Astrocyte of the cerebellum (primary cell): Measurements from ENCODE around the gene TMEM51.

Experiments
- DNase-seq: peaks from one replicate; pipeline ENCODE4 v3.0.0-alpha.2; 2011; ENCODE audit warnings: low read depth
- H3K4me3 ChIP-seq: 2 replicates; pipeline ENCODE4 v1.5.1; 2011; ENCODE audit warnings: mild to moderate bottlenecking, low read depth, low read length, moderate library complexity
- CTCF ChIP-seq: IDR thresholded peaks from 2 replicates; pipeline ENCODE4 v1.5.1; 2012; ENCODE audit warnings: low read length, low read depth, moderate library complexity, mild to moderate bottlenecking; ENCODE audit errors: missing control alignments
- in situ Hi-C: cut with HindIII; loops from 2 replicates; pipeline ENCODE4 v1.10.0; 2017; ENCODE audit warnings: low sequenced_read_pairs

Gene TMEM51

DNA sequence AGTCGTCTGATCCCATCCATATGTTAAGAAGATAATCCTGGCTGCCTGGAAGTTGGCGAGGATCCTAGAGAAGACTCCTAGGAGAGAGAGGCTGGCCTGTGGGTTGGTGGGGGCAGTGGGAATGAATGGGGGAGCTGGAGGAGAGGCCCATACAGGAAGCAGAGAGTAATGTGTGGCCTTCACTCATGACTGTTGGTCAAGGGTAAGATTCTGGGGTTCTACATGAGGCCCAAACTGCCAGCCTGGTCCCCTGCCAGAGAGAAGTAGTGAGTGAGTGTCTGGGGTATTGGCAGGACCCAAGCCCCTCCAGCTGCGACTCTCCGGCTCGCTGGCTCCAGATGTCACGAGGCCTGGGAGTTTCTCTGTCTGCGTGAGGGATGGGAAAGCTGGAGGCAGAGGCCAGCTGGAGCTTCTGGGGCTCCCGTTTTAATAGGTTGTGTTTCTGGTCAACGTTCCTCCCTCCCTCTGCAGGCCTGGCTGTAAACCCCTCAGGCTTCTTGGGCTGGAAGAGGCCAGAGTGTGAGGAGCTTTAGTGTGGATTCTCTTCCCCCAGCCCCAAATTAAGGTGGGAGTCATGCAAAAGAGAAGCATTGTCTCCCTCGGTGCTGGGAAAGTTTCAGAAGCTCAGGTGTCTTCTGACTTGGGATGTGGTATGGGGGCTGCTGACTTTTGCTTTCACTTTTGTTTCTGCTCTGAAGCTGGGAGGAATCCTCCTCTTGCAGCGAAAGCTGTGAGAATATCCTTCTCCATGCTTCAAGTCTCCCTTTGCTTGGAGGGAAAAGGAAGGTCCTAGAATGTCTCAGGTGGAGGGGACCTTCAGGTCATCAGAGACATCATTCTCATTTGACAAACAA is 2.6 kb downstream of the TMEM51 start:
- in situ Hi-C loops: no loop called here
- no peak for TF ChIP-seq CTCF
- H3K4me3 ChIP-seq: no peak overlapping the region
- DNase-seq: no peak

DNA sequence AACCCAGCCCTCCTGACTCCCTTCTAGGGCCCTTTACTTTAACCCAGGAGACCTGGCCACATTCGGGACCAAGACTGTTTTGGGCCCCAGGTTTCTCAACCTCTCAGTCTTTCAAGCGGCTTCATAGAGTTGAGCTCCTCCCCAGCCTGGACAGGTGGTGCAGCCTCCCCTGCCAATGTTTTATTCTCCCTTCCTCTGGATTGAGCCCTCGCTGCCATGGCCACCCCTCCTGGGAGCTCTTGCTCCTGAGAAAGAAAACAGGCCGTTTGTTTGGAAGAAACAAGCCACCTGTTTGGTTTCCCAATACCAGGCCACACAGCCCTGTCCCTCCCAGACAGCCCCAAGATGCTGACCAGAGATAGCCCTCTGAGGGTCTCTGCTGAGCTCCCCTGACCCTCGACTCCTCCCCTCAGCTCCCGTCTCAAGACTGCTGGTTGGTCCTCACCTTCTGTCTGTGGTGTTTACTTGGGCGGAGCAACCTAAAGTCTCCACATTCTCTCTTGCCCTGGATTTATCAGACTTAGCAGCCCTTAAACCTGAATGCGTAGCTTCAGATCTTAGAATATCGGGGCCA is 3.3 kb downstream of the TMEM51 start:
- no peak for TF ChIP-seq CTCF
- no peak for DNase-seq
- H3K4me3 ChIP-seq: no peak overlapping the region
- in situ Hi-C loops: no loop called here

DNA sequence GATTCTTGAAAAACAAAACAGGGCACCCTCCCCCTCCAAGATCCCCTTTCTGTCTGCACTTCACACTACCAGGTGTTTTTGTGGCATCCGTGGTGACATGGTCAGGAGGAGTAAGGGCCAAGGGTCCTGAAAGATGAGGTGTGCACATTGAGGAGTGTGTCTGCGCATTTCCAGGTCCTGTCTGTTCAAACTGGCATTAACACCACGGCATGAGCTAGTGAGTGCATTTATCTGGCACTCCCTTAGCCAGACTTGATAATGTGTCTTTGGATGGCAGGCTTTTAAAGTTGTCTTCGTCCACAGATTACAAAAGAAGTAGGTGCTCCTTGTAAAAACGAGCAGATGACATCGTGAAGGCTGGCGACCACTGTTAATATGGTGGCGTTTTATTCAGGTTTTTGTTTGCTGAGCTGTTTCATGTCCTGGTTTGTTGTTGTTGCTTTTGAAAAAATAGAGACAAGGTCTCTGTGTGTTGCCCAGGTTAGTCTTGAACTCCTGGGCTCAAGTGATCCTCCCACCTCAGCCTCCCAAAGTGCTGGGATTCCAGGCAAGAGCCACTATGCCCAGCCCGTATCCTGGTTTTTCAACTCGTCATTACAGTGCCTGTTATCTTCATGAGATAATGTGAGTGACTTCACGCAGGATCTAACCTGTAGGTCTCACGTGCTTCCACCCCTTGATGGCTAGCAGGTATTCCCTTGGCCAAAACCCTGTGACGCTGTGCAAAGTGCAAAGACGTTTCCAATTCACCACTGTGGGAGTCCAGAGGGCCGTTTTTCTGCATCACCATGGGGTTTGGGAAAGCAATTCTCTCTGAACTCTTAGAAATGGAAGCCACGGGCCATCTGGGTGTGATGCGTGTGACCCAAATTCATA is 4.2 kb downstream of the TMEM51 start:
- H3K4me3 ChIP-seq: no peak overlapping the region
- no peak for DNase-seq
- in situ Hi-C loops: no loop called here
- TF ChIP-seq CTCF: no peak

DNA sequence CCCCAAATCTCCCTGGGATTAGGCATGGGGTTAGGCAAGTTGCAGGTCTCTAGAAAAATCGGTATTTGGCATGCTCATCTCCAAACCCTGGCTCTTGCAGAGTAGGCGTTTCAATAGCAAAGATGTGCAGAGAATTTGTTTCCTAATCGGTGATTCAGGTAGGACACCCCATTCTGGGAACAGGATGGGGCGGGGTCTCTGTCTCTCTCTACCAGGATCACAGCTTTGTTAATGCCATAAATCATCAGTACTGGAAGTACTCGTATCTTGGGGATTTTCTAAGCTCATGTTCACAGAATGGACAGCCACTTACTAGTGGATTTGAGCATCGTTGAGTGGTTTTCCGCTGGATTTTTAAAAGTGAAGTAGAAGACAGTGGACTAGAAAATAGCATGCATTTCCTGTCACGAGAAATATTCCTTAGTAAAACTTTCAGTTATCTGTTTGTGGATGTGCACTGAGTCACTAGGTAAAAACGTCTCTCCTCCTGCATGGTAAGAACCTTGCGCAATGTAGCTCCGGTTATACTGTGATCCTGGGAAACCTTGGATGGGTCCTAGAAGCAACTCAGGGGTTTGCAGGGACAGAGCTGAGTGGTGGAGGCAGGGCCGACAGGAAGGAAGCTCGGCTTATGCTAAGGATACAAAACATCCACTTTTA is 5.1 kb downstream of the TMEM51 start:
- DNase-seq: no peak
- in situ Hi-C loops: no loop called here
- TF ChIP-seq CTCF: no peak
- H3K4me3 ChIP-seq: no peak overlapping the region

DNA sequence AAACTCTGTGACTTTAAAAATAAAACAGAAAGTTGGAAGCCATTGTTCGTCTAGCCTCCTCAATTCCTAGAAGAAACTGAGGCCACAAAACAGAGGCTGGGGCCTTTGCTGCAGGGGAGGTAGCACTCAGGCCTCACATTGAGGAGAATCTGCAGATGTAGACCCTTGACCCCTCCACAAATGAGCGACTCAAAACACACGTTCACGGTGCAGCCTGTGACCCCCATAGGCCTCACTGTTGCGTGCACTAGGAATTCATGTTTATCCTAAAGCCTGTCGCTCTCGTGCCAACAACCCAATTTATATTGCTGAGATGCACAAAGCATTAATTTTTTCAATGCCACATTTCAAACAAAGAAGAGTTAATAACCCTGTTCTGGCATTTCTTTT is 5.6 kb downstream of the TMEM51 start:
- DNase-seq: no peak
- H3K4me3 ChIP-seq: no peak overlapping the region
- TF ChIP-seq CTCF: no peak
- in situ Hi-C loops: no loop called here

- H3K4me3 ChIP-seq: no peak overlapping the region
- in situ Hi-C loops: no loop called here
- no peak for TF ChIP-seq CTCF
- DNase-seq: no peak
These were observed 7.1 kb downstream of the TMEM51 start for GRCh38 chr1:15160626-15161025.
